Kidney epithelial cell (primary cell): Measurements from ENCODE around the gene RET. TPM values are rescaled to one million over a fixed set of nuclear protein-coding genes. Genes with fewer than 3 reads are reported as not detected.

Experiments used
- DNase-seq: peaks from one replicate; pipeline ENCODE4 v3.0.0-alpha.2; 2010; ENCODE audit warnings: low read depth
- H3K27me3 ChIP-seq: 2 replicates; pipeline ENCODE4 v1.6.0; 2011; ENCODE audit warnings: low read length; ENCODE audit not compliant: control insufficient read depth, insufficient read depth
- H3K36me3 ChIP-seq: 2 replicates; pipeline ENCODE4 v1.5.1; 2011; ENCODE audit warnings: low read length; ENCODE audit not compliant: control insufficient read depth, insufficient read depth
- H3K4me3 ChIP-seq: 2 replicates; pipeline ENCODE4 v1.5.1; 2011; ENCODE audit warnings: low read depth, mild to moderate bottlenecking, control low read depth, low read length
- total RNA-seq: library from RNA; depleted of rRNA; stranded (reverse); fragments of >200 nt; gene quantifications from 2 replicates; pipeline ENCODE4 v1.2.3, GENCODE V29; 2015
- TF ChIP-seq, protein P1 (sequence below): IDR thresholded peaks from 2 replicates; pipeline ENCODE4 v1.5.1; 2011; ENCODE audit warnings: mild to moderate bottlenecking, moderate library complexity, low read length, control low read depth, inconsistent platforms; ENCODE audit not compliant: insufficient read depth, poor library complexity, severe bottlenecking

The RET gene
- total RNA-seq, 1 donor from 2014 or later = 3.7 TPM

DNA sequence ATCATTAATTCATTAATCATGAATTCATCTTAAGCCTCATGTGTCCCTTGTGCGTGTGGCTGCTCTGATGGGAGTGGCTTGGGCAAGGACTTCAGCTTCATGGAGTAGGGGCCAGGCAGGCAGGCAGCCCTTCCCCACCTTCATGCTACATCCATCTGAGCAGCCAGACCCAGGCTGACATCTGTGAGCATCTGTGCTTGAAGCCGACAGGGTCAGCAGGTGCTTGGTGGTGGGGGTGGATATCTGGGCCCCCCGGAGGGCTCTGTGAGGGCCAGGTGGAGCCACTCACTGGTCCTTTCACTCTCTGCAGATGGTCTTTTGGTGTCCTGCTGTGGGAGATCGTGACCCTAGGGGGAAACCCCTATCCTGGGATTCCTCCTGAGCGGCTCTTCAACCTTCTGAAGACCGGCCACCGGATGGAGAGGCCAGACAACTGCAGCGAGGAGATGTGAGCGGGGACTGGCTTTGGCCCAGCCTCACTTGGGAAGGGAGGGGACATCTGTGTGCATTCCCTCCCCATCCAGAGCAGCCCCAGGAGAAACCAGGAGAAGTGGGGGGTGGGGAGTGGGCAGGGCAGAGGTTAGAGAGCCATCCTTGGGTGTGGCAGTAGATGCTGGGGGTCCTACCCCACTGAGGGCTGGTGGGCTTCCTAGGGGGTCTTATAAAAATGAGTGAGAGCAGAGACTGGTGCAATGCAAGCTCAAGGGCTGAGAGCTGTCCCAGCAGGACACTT is 46.7 kb downstream of the RET start:
- TF ChIP-seq, protein P1, sequence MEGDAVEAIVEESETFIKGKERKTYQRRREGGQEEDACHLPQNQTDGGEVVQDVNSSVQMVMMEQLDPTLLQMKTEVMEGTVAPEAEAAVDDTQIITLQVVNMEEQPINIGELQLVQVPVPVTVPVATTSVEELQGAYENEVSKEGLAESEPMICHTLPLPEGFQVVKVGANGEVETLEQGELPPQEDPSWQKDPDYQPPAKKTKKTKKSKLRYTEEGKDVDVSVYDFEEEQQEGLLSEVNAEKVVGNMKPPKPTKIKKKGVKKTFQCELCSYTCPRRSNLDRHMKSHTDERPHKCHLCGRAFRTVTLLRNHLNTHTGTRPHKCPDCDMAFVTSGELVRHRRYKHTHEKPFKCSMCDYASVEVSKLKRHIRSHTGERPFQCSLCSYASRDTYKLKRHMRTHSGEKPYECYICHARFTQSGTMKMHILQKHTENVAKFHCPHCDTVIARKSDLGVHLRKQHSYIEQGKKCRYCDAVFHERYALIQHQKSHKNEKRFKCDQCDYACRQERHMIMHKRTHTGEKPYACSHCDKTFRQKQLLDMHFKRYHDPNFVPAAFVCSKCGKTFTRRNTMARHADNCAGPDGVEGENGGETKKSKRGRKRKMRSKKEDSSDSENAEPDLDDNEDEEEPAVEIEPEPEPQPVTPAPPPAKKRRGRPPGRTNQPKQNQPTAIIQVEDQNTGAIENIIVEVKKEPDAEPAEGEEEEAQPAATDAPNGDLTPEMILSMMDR = no peak
- H3K36me3 ChIP-seq = no peaks in the 10 kb centered on the region
- H3K4me3 ChIP-seq = no peak overlapping the region
- peaks cover 3% of the 10 kb centered on the region for H3K27me3 ChIP-seq
- DNase-seq = no peak

DNA sequence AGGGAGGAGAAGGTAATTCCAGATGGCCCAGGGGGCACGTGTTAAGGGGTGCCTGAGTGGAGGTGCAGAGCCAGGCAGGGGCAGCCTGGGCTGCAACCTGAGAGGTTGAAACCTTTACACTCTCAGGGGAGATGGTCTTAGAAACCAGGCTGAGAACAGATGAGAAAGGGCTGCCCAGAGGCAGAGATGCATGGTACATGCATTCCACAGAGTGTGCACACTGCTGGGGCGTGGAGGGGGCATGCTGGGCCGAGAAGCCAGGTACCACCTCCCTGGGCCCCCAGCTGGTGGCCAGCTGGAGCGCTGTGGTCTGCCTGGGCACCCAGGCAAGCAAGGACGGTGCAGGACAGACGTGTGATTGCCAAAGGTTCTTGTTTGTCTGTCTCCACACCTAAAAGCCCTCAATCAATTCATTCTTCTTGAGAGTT is 47.2 kb downstream of the RET start:
- no peak for DNase-seq
- Histone ChIP-seq H3K27me3 (peaks cover 3% of the 10 kb centered on the region), H3K4me3 (no peak overlapping the region), H3K36me3 (no peaks in the 10 kb centered on the region)
- TF ChIP-seq, protein P1 = no peak

DNA sequence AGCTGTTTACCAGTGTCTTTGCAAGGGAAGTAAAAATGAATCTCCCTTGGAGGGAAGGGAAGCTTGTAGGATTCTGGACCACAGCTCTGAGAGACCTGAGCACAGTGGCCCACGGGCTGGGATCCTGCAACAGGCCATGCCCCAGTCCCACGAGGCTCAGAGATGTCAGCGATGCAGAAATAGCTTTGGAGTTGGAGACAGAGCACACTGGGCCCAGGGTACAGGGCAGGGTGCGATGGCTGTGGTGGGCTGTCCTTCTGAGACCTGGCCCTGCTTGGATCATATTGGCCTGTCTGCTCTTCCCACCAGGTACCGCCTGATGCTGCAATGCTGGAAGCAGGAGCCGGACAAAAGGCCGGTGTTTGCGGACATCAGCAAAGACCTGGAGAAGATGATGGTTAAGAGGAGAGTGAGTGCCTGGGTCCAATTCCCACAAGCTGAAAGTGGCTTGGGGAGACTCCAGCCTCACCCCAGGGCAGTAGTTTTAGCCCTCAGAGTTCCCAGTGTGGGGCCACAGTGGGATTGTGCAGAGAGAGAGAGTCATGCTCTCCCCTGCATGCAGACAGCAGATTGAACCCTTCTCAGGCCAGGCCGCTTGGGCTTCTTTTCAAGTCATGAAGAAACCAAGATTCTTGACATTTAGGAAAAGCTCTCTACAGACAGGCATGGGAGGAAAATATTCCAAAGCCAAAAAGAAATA is 47.9 kb downstream of the RET start:
- H3K27me3 ChIP-seq = peaks cover 3% of the 10 kb centered on the region
- TF ChIP-seq, protein P1 = no peak
- H3K36me3 ChIP-seq = no peaks in the 10 kb centered on the region
- DNase-seq = no peak
- H3K4me3 ChIP-seq = no peak overlapping the region

DNA sequence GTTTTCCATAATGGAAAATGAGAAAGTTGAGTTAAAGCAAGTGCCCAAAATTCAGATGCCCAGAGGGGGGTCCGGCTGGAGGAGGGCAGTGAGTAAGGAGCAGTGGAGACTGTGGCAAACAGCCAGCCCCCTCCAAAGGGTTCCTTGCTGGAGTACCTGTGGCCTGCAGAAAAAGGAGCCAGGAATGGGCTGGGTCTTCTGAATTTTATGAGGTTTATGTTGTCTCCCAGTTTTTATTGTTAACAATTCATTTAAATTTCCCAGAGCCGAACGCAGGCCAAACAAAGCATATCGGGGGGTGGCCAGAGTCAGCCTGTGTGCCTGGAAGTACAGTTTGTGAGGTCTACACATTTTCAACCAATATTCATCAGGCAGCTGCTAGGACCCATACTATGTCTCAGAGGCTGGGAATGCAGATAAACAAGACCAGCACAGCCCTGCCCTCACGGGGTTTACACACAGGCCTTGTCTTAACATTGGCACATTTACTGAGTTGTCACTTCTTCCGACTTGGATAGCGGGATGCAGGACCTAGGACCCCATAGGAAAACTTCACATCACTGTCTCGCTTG is 48.5 kb downstream of the RET start:
- DNase-seq = no peak
- H3K4me3 ChIP-seq = no peak overlapping the region
- TF ChIP-seq, protein P1 = no peak
- H3K27me3 ChIP-seq = peaks cover 3% of the 10 kb centered on the region
- H3K36me3 ChIP-seq = no peaks in the 10 kb centered on the region

DNA sequence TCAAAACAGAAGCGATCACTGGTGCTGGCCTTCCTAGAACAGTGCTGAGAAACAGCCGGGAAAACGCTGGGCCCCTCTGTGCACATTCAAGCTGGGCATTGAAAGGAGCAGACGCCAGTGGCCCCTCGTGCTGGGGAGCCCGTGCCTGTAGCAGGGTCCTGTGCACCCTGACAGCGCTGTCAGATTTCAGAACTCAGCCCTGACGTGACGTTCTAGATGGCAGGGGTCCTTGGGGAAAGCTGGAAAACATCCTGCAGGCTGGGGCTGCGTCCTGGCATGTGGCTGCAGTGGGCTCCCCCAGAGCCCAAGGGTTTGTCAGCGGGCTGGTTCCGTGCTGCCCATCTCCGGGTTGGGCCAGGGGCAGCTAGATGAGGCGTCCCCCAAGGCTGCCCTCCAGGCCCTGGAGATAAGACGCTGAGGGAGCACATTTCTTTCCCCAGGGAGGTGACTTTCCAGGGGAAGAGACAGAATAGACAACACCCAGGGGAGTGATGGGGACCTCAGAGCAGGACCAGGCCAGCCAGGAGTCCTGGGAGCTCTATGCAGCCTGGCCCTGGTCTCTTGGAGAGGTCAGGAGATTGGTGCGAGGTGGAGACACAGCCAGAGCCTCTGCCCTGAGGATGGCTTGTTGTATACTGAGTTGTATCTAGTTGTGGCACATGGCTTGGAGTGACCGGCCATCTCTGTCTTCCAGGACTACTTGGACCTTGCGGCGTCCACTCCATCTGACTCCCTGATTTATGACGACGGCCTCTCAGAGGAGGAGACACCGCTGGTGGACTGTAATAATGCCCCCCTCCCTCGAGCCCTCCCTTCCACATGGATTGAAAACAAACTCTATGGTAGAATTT is 49.2 kb downstream of the RET start:
- TF ChIP-seq, protein P1 = no peak

More for the DNA sequence above, 49.2 kb downstream of the RET start:
- Histone ChIP-seq H3K36me3 (no peaks in the 10 kb centered on the region), H3K27me3 (peaks cover 3% of the 10 kb centered on the region), H3K4me3 (no peak overlapping the region)
- no peak for DNase-seq
